Osteocyte (in vitro differentiated cells): ENCODE results near the gene IRF7. TPM values are rescaled to one million over a fixed set of nuclear protein-coding genes. Genes with fewer than 3 reads are reported as not detected.
"Not testable (repeated sequence)": the region's sequence is repeated elsewhere in the genome, so short reads cannot be mapped to it uniquely, and the experiment has no call there.

ENCODE experiments used
- DNase-seq: peaks from one replicate; pipeline ENCODE4 v3.0.0; 2021; ENCODE audit warnings: mixed read lengths; ENCODE audit not compliant: unreplicated experiment; ENCODE audit errors: extremely low spot score
- H3K27ac Mint-ChIP-seq: one replicate; pipeline ENCODE4 v1.8.0; 2021; ENCODE audit warnings: mild to moderate bottlenecking, mixed read lengths; ENCODE audit not compliant: unreplicated experiment
- H3K27me3 Mint-ChIP-seq: one replicate; pipeline ENCODE4 v1.8.0; 2021; ENCODE audit warnings: mixed read lengths; ENCODE audit not compliant: unreplicated experiment
- H3K36me3 Mint-ChIP-seq: one replicate; pipeline ENCODE4 v1.8.0; 2021; ENCODE audit warnings: mixed read lengths; ENCODE audit not compliant: unreplicated experiment
- H3K4me1 Mint-ChIP-seq: one replicate; pipeline ENCODE4 v1.8.0; 2021; ENCODE audit warnings: mixed read lengths; ENCODE audit not compliant: unreplicated experiment
- H3K4me3 Mint-ChIP-seq: one replicate; pipeline ENCODE4 v1.8.0; 2021; ENCODE audit warnings: mild to moderate bottlenecking, moderate library complexity, mixed read lengths; ENCODE audit not compliant: unreplicated experiment
- H3K9me3 Mint-ChIP-seq: one replicate; pipeline ENCODE4 v1.8.0; 2021; ENCODE audit warnings: mixed read lengths; ENCODE audit not compliant: unreplicated experiment
- CTCF ChIP-seq: fragments of 200-600 bp; sonication (generic); IDR thresholded peaks from 2 replicates; pipeline ENCODE4 v1.5.0; 2021; ENCODE audit warnings: antibody characterized with exemption, mild to moderate bottlenecking, moderate library complexity
- total RNA-seq: library from RNA; stranded (reverse); gene quantifications from 2 replicates; pipeline ENCODE4 v1.2.1, GENCODE V29; 2021

IRF7 gene
- total RNA-seq, 1 donor from 2014 or later = 15.4 TPM

- Mint-ChIP-seq H3K4me1 (peaks cover 37% of the 10 kb centered on the region), H3K9me3 (no peaks in the 10 kb centered on the region), H3K27me3 (peaks cover 3% of the 10 kb centered on the region), H3K36me3 (peaks cover 6% of the 10 kb centered on the region), H3K4me3 (peak overlapping the region; percentile 81), H3K27ac (peak overlapping the region; percentile 70)
- no peak for TF ChIP-seq CTCF
- no peak for DNase-seq
Observed at GRCh38 chr11:576811-577610, 38.7 kb downstream of the IRF7 start.

GRCh38 chr11:575996-576768 is 39.6 kb downstream of the IRF7 start, which contains the start of gene PHRF1:
TSS of gene PHRF1 (plus strand) at chr11:576470. CDS start at chr11:581513, 5,043 bp downstream.
- Mint-ChIP-seq H3K27ac (peak within 1 kb of the TSS; percentile 99), H3K36me3 (peaks cover 1% of the 10 kb centered on the region)
- peak; percentile 99 for DNase-seq

GRCh38 chr11:575313-575995 is 40.3 kb downstream of the IRF7 start:
- H3K4me1 Mint-ChIP-seq = peaks cover 37% of the 10 kb centered on the region
- DNase-seq = no peak
- H3K9me3 Mint-ChIP-seq = no peaks in the 10 kb centered on the region
- H3K27me3 Mint-ChIP-seq = peaks cover 3% of the 10 kb centered on the region
- no peaks in the 10 kb centered on the region for H3K36me3 Mint-ChIP-seq
- no peak overlapping the region for H3K27ac Mint-ChIP-seq
- H3K4me3 Mint-ChIP-seq = peak overlapping the region; percentile 79
- TF ChIP-seq CTCF = no peak

More at GRCh38 chr11:575996-576768, 39.6 kb downstream of the IRF7 start, which contains the start of gene PHRF1:
- Mint-ChIP-seq H3K4me1 (peaks cover 37% of the 10 kb centered on the region), H3K4me3 (peak within 1 kb of the TSS; percentile 97), H3K9me3 (no peaks in the 10 kb centered on the region), H3K27me3 (peaks cover 3% of the 10 kb centered on the region)
- no peak for TF ChIP-seq CTCF

GRCh38 chr11:574632-575312 is 41.0 kb downstream of the IRF7 start:
- no peak overlapping the region for H3K27ac Mint-ChIP-seq
- peak overlapping the region; percentile 79 for H3K4me3 Mint-ChIP-seq
- TF ChIP-seq CTCF = no peak
- DNase-seq = no peak
- peaks cover 3% of the 10 kb centered on the region for H3K27me3 Mint-ChIP-seq
- H3K36me3 Mint-ChIP-seq = no peaks in the 10 kb centered on the region
- no peaks in the 10 kb centered on the region for H3K9me3 Mint-ChIP-seq
- peaks cover 34% of the 10 kb centered on the region for H3K4me1 Mint-ChIP-seq

- Mint-ChIP-seq H3K4me1 (peaks cover 29% of the 10 kb centered on the region), H3K4me3 (peak overlapping the region; percentile 79)
- DNase-seq, H3K27me3 Mint-ChIP-seq, H3K9me3 Mint-ChIP-seq, H3K27ac Mint-ChIP-seq, H3K36me3 Mint-ChIP-seq: not testable (repeated sequence)
Observed at GRCh38 chr11:574031-574570, 41.6 kb downstream of the IRF7 start.
